ENCODE measurements around the gene LARGE1.

LARGE1 gene

DNA sequence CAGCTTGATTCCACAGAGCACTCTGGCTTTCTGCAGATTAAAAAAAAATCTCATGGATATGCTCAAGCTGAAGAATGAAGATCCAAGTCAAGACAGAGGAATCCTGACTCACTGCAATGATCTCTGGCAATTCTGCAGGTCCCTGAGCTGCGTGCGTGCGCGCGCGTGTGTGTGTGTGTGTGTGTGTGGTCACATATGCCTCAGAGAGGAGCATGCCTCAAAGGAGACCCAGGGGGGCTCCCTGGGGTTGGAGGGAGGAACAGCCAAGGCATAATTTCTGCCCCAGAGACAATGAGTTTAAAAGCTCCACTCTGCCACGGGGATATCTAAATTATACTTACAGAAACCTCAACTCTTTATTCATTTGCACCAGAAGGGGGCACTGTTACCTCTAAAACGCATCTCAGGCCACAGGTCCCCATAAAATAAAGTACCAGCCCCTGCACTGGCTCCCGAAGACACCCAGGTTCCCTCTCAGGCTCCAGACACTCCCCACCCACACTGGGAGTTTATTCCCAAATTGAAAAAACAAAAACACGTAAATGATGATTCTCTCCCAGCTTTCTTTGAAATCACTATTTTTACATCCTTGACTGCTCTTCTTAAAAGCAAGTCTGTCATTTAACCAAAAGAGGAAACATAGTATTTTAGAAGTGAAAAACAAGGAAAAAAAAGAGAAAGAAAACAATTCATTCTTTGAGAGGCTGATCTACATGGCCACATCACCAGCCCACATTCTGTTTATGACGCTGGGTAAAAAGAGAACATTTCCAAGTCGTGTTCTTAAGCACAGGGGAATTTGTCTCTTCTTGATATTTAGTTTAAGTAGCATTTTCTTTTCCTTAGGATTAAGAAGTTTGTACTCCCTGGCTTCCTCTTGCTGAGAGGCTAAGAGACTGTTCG, 401.0 kb downstream of the LARGE1 start:
- H3K27ac Mint-ChIP-seq, result no peak overlapping the region
- H3K4me1 Mint-ChIP-seq (ENCODE audit: low read depth), result peaks cover 17% of the 10 kb centered on the region
- no peaks in the 10 kb centered on the region for H3K36me3 Mint-ChIP-seq (ENCODE audit: low read depth)
- H3K4me3 Mint-ChIP-seq, result no peak overlapping the region
- no peaks in the 10 kb centered on the region for H3K27me3 Mint-ChIP-seq
- H3K9me3 Mint-ChIP-seq, result no peaks in the 10 kb centered on the region

GRCh38 chr22:33518405-33518804, 401.9 kb downstream of the LARGE1 start:
- H3K9me3 Mint-ChIP-seq, result no peaks in the 10 kb centered on the region
- H3K27me3 Mint-ChIP-seq, result no peaks in the 10 kb centered on the region
- peaks cover 15% of the 10 kb centered on the region for H3K4me1 Mint-ChIP-seq (ENCODE audit: low read depth)
- H3K27ac Mint-ChIP-seq, result no peak overlapping the region
- no peaks in the 10 kb centered on the region for H3K36me3 Mint-ChIP-seq (ENCODE audit: low read depth)
- no peak overlapping the region for H3K4me3 Mint-ChIP-seq

- Mint-ChIP-seq H3K27me3 (no peaks in the 10 kb centered on the region), H3K27ac (no peak overlapping the region), H3K9me3 (no peaks in the 10 kb centered on the region), H3K4me3 (no peak overlapping the region), H3K4me1 (ENCODE audit: low read depth) (peaks cover 11% of the 10 kb centered on the region), H3K36me3 (ENCODE audit: low read depth) (no peaks in the 10 kb centered on the region)
Measured at GRCh38 chr22:33515795-33516194, 404.5 kb downstream of the LARGE1 start.

GRCh38 chr22:33513388-33514338, 406.6 kb downstream of the LARGE1 start:
- no peaks in the 10 kb centered on the region for H3K36me3 Mint-ChIP-seq (ENCODE audit: low read depth)
- no peak overlapping the region for H3K27ac Mint-ChIP-seq
- H3K4me3 Mint-ChIP-seq, result no peak overlapping the region
- no peaks in the 10 kb centered on the region for H3K27me3 Mint-ChIP-seq
- no peaks in the 10 kb centered on the region for H3K9me3 Mint-ChIP-seq
- no peaks in the 10 kb centered on the region for H3K4me1 Mint-ChIP-seq (ENCODE audit: low read depth)

DNA sequence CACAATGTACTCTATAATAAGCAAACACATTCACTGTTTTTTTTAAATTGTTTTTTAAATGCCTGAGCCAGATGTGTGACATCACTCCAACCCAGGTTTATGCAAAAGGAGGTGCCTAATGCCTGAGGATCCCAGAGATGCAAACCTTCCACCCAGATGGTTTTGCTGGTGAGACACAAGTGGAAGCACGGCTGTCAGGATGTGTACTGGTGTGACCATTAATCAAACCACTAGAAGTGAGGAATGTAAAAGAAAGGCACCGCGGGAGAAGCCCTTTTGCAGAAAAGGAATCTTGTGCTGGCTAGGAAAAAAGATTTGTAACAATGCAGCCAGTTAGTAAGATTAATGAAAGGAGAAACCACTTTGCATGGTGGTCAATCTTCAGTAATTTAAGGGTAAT, 407.4 kb downstream of the LARGE1 start:
- H3K4me3 Mint-ChIP-seq, result no peak overlapping the region
- H3K36me3 Mint-ChIP-seq (ENCODE audit: low read depth), result no peaks in the 10 kb centered on the region
- no peaks in the 10 kb centered on the region for H3K4me1 Mint-ChIP-seq (ENCODE audit: low read depth)
- H3K27me3 Mint-ChIP-seq, result no peaks in the 10 kb centered on the region
- no peak overlapping the region for H3K27ac Mint-ChIP-seq
- H3K9me3 Mint-ChIP-seq, result no peaks in the 10 kb centered on the region

GRCh38 chr22:33510429-33510904, 409.8 kb downstream of the LARGE1 start:
- Mint-ChIP-seq H3K27me3 (no peaks in the 10 kb centered on the region), H3K4me3 (no peak overlapping the region), H3K36me3 (ENCODE audit: low read depth) (no peaks in the 10 kb centered on the region), H3K9me3 (no peaks in the 10 kb centered on the region), H3K27ac (no peak overlapping the region), H3K4me1 (ENCODE audit: low read depth) (no peaks in the 10 kb centered on the region)

- no peaks in the 10 kb centered on the region for H3K9me3 Mint-ChIP-seq
- H3K27ac Mint-ChIP-seq, result no peak overlapping the region
- no peaks in the 10 kb centered on the region for H3K36me3 Mint-ChIP-seq (ENCODE audit: low read depth)
- H3K27me3 Mint-ChIP-seq, result no peaks in the 10 kb centered on the region
- no peaks in the 10 kb centered on the region for H3K4me1 Mint-ChIP-seq (ENCODE audit: low read depth)
- no peak overlapping the region for H3K4me3 Mint-ChIP-seq
Measured at GRCh38 chr22:33504941-33505625, 415.2 kb downstream of the LARGE1 start.

GRCh38 chr22:33496112-33496511, 424.2 kb downstream of the LARGE1 start:
- Mint-ChIP-seq H3K9me3 (no peaks in the 10 kb centered on the region), H3K27me3 (no peaks in the 10 kb centered on the region), H3K27ac (no peak overlapping the region), H3K36me3 (ENCODE audit: low read depth) (no peaks in the 10 kb centered on the region), H3K4me1 (ENCODE audit: low read depth) (peaks cover 6% of the 10 kb centered on the region), H3K4me3 (no peak overlapping the region)

- Mint-ChIP-seq H3K4me1 (ENCODE audit: low read depth) (peaks cover 6% of the 10 kb centered on the region), H3K27ac (no peak overlapping the region), H3K9me3 (peaks cover 12% of the 10 kb centered on the region), H3K36me3 (ENCODE audit: low read depth) (no peaks in the 10 kb centered on the region), H3K4me3 (no peak overlapping the region), H3K27me3 (no peaks in the 10 kb centered on the region)
Measured at GRCh38 chr22:33493476-33494205, 426.6 kb downstream of the LARGE1 start.

GRCh38 chr22:33492210-33492651, 428.0 kb downstream of the LARGE1 start:
- H3K36me3 Mint-ChIP-seq (ENCODE audit: low read depth), result no peaks in the 10 kb centered on the region
- H3K4me3 Mint-ChIP-seq, result no peak overlapping the region
- H3K4me1 Mint-ChIP-seq (ENCODE audit: low read depth), result peaks cover 6% of the 10 kb centered on the region
- H3K27me3 Mint-ChIP-seq, result no peaks in the 10 kb centered on the region
- H3K9me3 Mint-ChIP-seq, result peaks cover 12% of the 10 kb centered on the region
- H3K27ac Mint-ChIP-seq, result no peak overlapping the region

DNA sequence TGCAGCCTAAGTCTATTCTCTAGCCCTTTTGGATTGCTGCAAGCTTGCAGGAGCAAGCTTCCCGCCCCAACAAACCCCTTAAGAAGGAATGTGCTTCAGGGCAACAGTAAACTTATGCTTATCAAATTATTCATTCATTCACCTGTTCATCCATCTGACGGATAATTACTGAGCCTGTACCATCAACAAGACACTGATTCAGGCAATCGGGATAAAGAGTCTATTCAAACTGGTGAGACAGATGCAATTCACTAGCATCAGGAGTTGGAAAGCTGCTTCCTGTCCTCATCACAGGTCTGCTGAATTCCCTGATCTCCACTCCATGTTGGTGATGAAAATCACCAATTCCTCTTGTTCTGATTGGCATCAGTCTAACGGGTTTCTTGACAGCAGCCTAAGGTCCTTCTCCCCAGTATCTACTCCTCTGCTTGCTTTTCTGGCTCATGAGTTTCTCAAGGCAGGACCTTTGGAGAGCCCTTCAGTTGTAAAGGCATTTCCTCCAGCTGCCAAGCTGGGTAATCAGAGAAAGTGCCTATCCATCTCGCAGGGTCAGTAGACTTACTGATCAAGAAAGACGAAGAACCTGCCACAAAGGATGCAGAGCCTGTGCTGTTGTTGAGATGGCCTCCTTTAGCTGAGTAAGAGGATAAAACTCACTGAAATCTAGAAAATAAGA, 433.1 kb downstream of the LARGE1 start:
- H3K9me3 Mint-ChIP-seq, result peaks cover 12% of the 10 kb centered on the region
- no peak overlapping the region for H3K4me3 Mint-ChIP-seq
- H3K36me3 Mint-ChIP-seq (ENCODE audit: low read depth), result no peaks in the 10 kb centered on the region
- H3K27ac Mint-ChIP-seq, result no peak overlapping the region
- H3K4me1 Mint-ChIP-seq (ENCODE audit: low read depth), result no peaks in the 10 kb centered on the region
- H3K27me3 Mint-ChIP-seq, result no peaks in the 10 kb centered on the region

GRCh38 chr22:33481550-33481949, 438.7 kb downstream of the LARGE1 start:
- H3K4me1 Mint-ChIP-seq (ENCODE audit: low read depth), result no peaks in the 10 kb centered on the region
- H3K4me3 Mint-ChIP-seq, result no peak overlapping the region
- H3K36me3 Mint-ChIP-seq (ENCODE audit: low read depth), result no peaks in the 10 kb centered on the region
- H3K27me3 Mint-ChIP-seq, result no peaks in the 10 kb centered on the region
- no peak overlapping the region for H3K27ac Mint-ChIP-seq
- H3K9me3 Mint-ChIP-seq, result no peaks in the 10 kb centered on the region

DNA sequence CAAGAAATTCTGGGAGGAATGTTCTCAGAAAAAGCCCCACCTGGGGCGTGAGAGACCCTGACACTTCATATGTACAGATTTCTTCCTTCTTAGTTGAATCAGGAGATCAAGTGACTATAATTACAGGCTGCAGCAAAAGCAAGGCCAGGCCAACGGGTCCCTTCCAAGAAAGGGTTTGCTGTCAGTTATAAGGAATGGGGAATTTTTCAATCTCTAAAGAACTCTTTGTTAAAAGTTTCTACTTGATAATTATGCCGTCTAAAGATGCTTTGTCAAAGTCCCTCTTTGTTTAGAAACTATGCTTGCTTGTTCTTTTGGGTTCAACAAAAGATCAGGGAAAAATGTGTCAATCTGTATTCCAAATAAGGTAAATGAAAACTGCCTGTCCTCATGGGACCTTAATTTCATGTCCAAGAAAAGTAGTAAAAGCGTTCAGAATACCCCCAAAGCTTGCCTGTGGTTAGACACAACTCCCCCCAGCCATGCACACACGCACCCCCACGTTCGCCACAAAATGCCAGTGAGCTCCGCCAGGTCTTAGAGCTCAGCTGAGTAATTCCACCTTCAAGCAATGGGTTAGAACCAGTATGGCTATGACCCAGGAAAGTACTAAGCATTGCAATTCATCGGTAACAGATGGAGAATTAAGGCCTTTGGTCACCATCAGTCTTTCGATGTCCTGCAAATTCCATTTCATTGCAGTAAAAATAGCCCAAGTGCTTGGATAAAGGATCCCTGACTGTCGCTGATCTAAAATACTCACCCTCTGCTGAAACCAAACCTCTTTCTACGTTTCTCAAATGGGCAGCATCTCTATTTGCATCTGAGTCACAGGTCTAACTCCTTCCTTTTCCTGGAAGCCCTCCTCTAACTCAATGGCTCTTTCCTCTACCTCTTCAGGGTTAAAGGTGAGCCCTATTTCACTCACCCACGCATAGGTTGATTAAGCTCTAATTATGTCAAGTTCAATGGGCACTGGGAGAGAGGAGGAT, 442.9 kb downstream of the LARGE1 start:
- Mint-ChIP-seq H3K27me3 (no peaks in the 10 kb centered on the region), H3K36me3 (ENCODE audit: low read depth) (no peaks in the 10 kb centered on the region), H3K4me1 (ENCODE audit: low read depth) (no peaks in the 10 kb centered on the region), H3K9me3 (no peaks in the 10 kb centered on the region), H3K4me3 (no peak overlapping the region), H3K27ac (no peak overlapping the region)

Data from stimulated activated naive CD8-positive, alpha-beta T cell treated with anti-CD3 and anti-CD28 coated beads, Interleukin-15, Interleukin-2, amounts not matched to agents 100 ng/mL and 50 ng/mL, for 24 hours (primary cell).